HFFc6 (cell line): ENCODE measurements around the gene MAP4K4. TPM values are rescaled to one million over a fixed set of nuclear protein-coding genes. Genes with fewer than 3 reads are reported as not detected.

Source experiments
- DNase-seq: peaks from one replicate; pipeline ENCODE4 v3.0.0-alpha.2; 2018
- H3K27ac Mint-ChIP-seq: 2 replicates; pipeline ENCODE4 v1.8.0; 2020; ENCODE audit warnings: mild to moderate bottlenecking, mixed read lengths
- H3K27me3 Mint-ChIP-seq: 2 replicates; pipeline ENCODE4 v1.8.0; 2021; ENCODE audit warnings: mild to moderate bottlenecking, moderate library complexity, mixed read lengths; ENCODE audit not compliant: insufficient read depth
- H3K36me3 Mint-ChIP-seq: 2 replicates; pipeline ENCODE4 v1.8.0; 2021; ENCODE audit warnings: low read depth, mixed read lengths
- H3K4me1 Mint-ChIP-seq: 2 replicates; pipeline ENCODE4 v1.8.0; 2020; ENCODE audit warnings: low read depth, mixed read lengths
- H3K4me3 Mint-ChIP-seq: 2 replicates; pipeline ENCODE4 v1.8.0; 2020; ENCODE audit warnings: mild to moderate bottlenecking, moderate library complexity, mixed read lengths
- H3K9me3 Mint-ChIP-seq: 2 replicates; pipeline ENCODE4 v1.8.0; 2020; ENCODE audit warnings: mild to moderate bottlenecking, mixed read lengths
- CTCF ChIP-seq: fragments of 200-600 bp; sonication (generic); IDR thresholded peaks from 2 replicates; pipeline ENCODE4 v1.5.0; 2021; ENCODE audit warnings: antibody characterized with exemption, mild to moderate bottlenecking
- total RNA-seq, 6 experiments: library from RNA; stranded (reverse); fragmentation: NEBNext Ultra II Directional; extraction: Animal tissue kit (Norgen Biotek cat#: 25700); gene quantifications; 2 replicates in 1 of 6; 3 replicates in 5 of 6; pipeline ENCODE4 v1.2.3, GENCODE V29; 2021

MAP4K4 gene
- total RNA-seq, 6 experiments from 2014 or later, result 103 to 124 (median 121) TPM

- Mint-ChIP-seq H3K4me1 (peaks cover 92% of the 10 kb centered on the region), H3K9me3 (no peaks in the 10 kb centered on the region), H3K36me3 (peaks cover 10% of the 10 kb centered on the region; the same call in 1 of the 2 replicates), H3K27me3 (no peaks in the 10 kb centered on the region), H3K4me3 (no peak overlapping the region), H3K27ac (no peak overlapping the region)
- no peak for DNase-seq
- no peak for TF ChIP-seq CTCF
These were observed 41.1 kb downstream of the MAP4K4 start for GRCh38 chr2:101738649-101739048.

GRCh38 chr2:101740555-101740964 is 43.1 kb downstream of the MAP4K4 start:
- H3K27me3 Mint-ChIP-seq, result no peaks in the 10 kb centered on the region
- DNase-seq, result no peak
- no peak overlapping the region for H3K4me3 Mint-ChIP-seq
- no peaks in the 10 kb centered on the region for H3K9me3 Mint-ChIP-seq
- H3K36me3 Mint-ChIP-seq, result peaks cover 13% of the 10 kb centered on the region; the same call in 1 of the 2 replicates
- no peak for TF ChIP-seq CTCF
- peaks cover 92% of the 10 kb centered on the region for H3K4me1 Mint-ChIP-seq
- H3K27ac Mint-ChIP-seq, result peak overlapping the region; percentile 56; the same call in 1 of the 2 replicates

- no peak for TF ChIP-seq CTCF
- Mint-ChIP-seq H3K27ac (peak overlapping the region; percentile 80), H3K27me3 (no peaks in the 10 kb centered on the region), H3K36me3 (peaks cover 13% of the 10 kb centered on the region; the same call in 1 of the 2 replicates), H3K9me3 (no peaks in the 10 kb centered on the region), H3K4me1 (peaks cover 92% of the 10 kb centered on the region), H3K4me3 (peak overlapping the region; percentile 46)
- DNase-seq, result no peak
These were observed 44.4 kb downstream of the MAP4K4 start for GRCh38 chr2:101741775-101742520.

- TF ChIP-seq CTCF, result no peak
- H3K9me3 Mint-ChIP-seq, result no peaks in the 10 kb centered on the region
- H3K27ac Mint-ChIP-seq, result peak overlapping the region; percentile 80
- peak overlapping the region; percentile 46; the same call in 1 of the 2 replicates for H3K4me3 Mint-ChIP-seq
- H3K27me3 Mint-ChIP-seq, result no peaks in the 10 kb centered on the region
- peaks cover 92% of the 10 kb centered on the region for H3K4me1 Mint-ChIP-seq
- peaks cover 13% of the 10 kb centered on the region; the same call in 1 of the 2 replicates for H3K36me3 Mint-ChIP-seq
- no peak for DNase-seq
These were observed 45.0 kb downstream of the MAP4K4 start for GRCh38 chr2:101742547-101742946.

- H3K4me3 Mint-ChIP-seq, result no peak overlapping the region
- no peak for DNase-seq
- peaks cover 92% of the 10 kb centered on the region for H3K4me1 Mint-ChIP-seq
- TF ChIP-seq CTCF, result no peak
- peaks cover 14% of the 10 kb centered on the region for H3K36me3 Mint-ChIP-seq
- H3K9me3 Mint-ChIP-seq, result no peaks in the 10 kb centered on the region
- no peaks in the 10 kb centered on the region for H3K27me3 Mint-ChIP-seq
- peak overlapping the region; percentile 96 for H3K27ac Mint-ChIP-seq
These were observed 45.8 kb downstream of the MAP4K4 start for GRCh38 chr2:101743288-101743687.
